Left lung (tissue), 10 donors: ENCODE measurements around the gene CORO7. TPM values are rescaled to one million over a fixed set of nuclear protein-coding genes. Genes with fewer than 3 reads are reported as not detected.

Experiments used
- ATAC-seq: fragments of 200-7000 bp; cut with Tn5 transposase; one replicate; pipeline ENCODE4 v1.9.1; 2020; ENCODE audit warnings: moderate library complexity
- DNase-seq, 4 donors: peaks; one replicate each; pipeline ENCODE4 v3.0.0-alpha.2; 2013 to 2020
- H3K27ac ChIP-seq, 2 donors: fragments of 200-600 bp; sonication (generic) in 1 of 2; one replicate each; pipeline versions ENCODE4 v1.5.0 to v1.8.0; 2020 to 2021
- H3K27me3 ChIP-seq, 2 donors: fragments of 200-600 bp; sonication (generic) in 1 of 2; one replicate each; pipeline versions ENCODE4 v1.5.0 to v1.8.0; 2020 to 2021
- H3K36me3 ChIP-seq, 2 donors: fragments of 200-600 bp; sonication (generic) in 1 of 2; one replicate each; pipeline versions ENCODE4 v1.5.0 to v1.8.0; 2020 to 2021
- H3K4me1 ChIP-seq, 2 donors: fragments of 200-600 bp; one replicate each; pipeline ENCODE4 v1.8.0; 2021
- H3K4me3 ChIP-seq, 2 donors: fragments of 200-600 bp; sonication (generic) in 1 of 2; one replicate each; pipeline versions ENCODE4 v1.5.0 to v1.8.0; 2020 to 2021; ENCODE audit warnings: mild to moderate bottlenecking in 1 of 2
- H3K9me3 ChIP-seq, 2 donors: fragments of 200-600 bp; sonication (generic) in 1 of 2; one replicate each; pipeline versions ENCODE4 v1.5.0 to v1.8.0; 2020 to 2021
- intact Hi-C, 2 donors: fragments of 100-400 bp; cut with DNase I; formaldehyde crosslinking; loops; one replicate each; pipeline versions ENCODE4 v1.11.2 to v1.14.2; 2022
- polyA plus RNA-seq, 6 donors: library from polyadenylated mRNA; unstranded; fragments of 120-200 nt; gene quantifications; one replicate each; pipeline ENCODE4 v1.2.1, GENCODE V29; 2013; ENCODE audit not compliant: insufficient read length in 6 of 6
- total RNA-seq, 2 donors: library from RNA; stranded (reverse); fragmentation: NEBNext Ultra II Directional; extraction: Animal tissue kit (Norgen Biotek cat#: 25700); gene quantifications; one replicate each; pipeline ENCODE4 v1.2.1, GENCODE V29; 2021
- TF ChIP-seq, protein P1 (sequence below), 2 donors: fragments of 200-600 bp; sonication (generic) in 1 of 2; IDR thresholded peaks; one replicate each; pipeline versions ENCODE4 v1.5.0 to v1.8.0; 2021; ENCODE audit warnings: antibody characterized with exemption in 2 of 2
- donor health status: DM: no; HTN: yes; CAD: no.
- donor health status: DM: no; HTN: no; CAD: no.

CORO7 gene
- total and polyA plus RNA-seq, 8 donors, result 15.7 to 81.7 (median 21.6) TPM

DNA sequence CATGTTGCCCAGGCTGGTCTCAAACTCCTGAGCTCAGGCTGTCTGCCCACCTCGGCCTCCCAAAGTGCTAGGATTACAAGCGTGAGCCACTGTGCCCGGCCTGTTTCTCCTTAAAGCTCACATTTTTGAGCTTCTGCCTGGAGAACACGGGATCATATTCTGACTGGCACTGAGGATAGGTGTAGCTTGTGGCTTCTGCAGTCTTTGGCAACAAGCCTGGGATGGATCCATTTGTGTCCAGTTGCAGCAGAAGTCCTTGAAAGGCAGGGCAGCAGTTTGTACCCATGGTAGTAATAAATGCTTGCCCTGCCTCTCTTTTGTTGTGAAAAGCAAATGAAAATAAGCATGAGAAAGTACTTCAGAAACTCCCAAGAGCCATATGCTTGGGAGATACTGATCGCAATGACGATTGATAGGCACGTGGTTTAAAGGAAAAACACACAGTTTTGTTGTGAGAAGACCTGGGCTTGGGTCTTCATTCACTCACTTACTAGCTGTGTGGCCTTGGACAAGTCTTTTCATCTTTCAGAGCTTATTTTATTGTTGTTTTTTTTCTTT is 3.1 kb upstream of the CORO7 start:
- Histone ChIP-seq H3K27me3 (no peaks in the 10 kb centered on the region), H3K4me3 (no peak overlapping the region), H3K9me3 (no peaks in the 10 kb centered on the region), H3K36me3 (no peaks in the 10 kb centered on the region), H3K27ac (no peak overlapping the region), H3K4me1 (peaks cover 7 to 22% of the 10 kb centered on the region in 2 donors)
- ATAC-seq (no peak), DNase-seq (no peak)
- intact Hi-C loops, result no loop called here
- TF ChIP-seq, protein P1, sequence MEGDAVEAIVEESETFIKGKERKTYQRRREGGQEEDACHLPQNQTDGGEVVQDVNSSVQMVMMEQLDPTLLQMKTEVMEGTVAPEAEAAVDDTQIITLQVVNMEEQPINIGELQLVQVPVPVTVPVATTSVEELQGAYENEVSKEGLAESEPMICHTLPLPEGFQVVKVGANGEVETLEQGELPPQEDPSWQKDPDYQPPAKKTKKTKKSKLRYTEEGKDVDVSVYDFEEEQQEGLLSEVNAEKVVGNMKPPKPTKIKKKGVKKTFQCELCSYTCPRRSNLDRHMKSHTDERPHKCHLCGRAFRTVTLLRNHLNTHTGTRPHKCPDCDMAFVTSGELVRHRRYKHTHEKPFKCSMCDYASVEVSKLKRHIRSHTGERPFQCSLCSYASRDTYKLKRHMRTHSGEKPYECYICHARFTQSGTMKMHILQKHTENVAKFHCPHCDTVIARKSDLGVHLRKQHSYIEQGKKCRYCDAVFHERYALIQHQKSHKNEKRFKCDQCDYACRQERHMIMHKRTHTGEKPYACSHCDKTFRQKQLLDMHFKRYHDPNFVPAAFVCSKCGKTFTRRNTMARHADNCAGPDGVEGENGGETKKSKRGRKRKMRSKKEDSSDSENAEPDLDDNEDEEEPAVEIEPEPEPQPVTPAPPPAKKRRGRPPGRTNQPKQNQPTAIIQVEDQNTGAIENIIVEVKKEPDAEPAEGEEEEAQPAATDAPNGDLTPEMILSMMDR (IDR thresholded peaks at IDR 0.05), result no peak

- ATAC-seq, result peak; percentile 33
- Histone ChIP-seq H3K36me3 (peaks cover 0 to 27% of the 10 kb centered on the region in 2 donors), H3K4me3 (peak overlapping the region; percentile 71 to 99), H3K27me3 (no peaks in the 10 kb centered on the region), H3K27ac (peak overlapping the region; percentile 83 to 97), H3K4me1 (peaks cover 14 to 52% of the 10 kb centered on the region in 2 donors), H3K9me3 (no peaks in the 10 kb centered on the region)
- DNase-seq, result peak in 3 of 4 donors; percentile 37 to 91 (median 66)
- TF ChIP-seq, protein P1 (IDR thresholded peaks at IDR 0.05), result no peak
- intact Hi-C loops, result no loop called here
Observed at GRCh38 chr16:4415538-4416199, 727 bp downstream of the CORO7 start.

GRCh38 chr16:4414187-4414917 is 2.0 kb downstream of the CORO7 start:
- intact Hi-C loops, result no loop called here

GRCh38 chr16:4412854-4413253 is 3.5 kb downstream of the CORO7 start:
- no peaks in the 10 kb centered on the region for H3K27me3 ChIP-seq
- no peaks in the 10 kb centered on the region for H3K9me3 ChIP-seq
- H3K36me3 ChIP-seq, result peaks cover 0 to 54% of the 10 kb centered on the region in 2 donors
- peaks cover 18 to 63% of the 10 kb centered on the region in 2 donors for H3K4me1 ChIP-seq
- ATAC-seq (no peak), DNase-seq (no peak)
- TF ChIP-seq, protein P1 (IDR thresholded peaks at IDR 0.05), result no peak
- no peak overlapping the region for H3K4me3 ChIP-seq
- H3K27ac ChIP-seq, result no peak overlapping the region
- intact Hi-C loops, result no loop called here

More at GRCh38 chr16:4414187-4414917, 2.0 kb downstream of the CORO7 start:
- ATAC-seq (no peak), DNase-seq (no peak)
- H3K4me3 ChIP-seq, result peak overlapping the region in 1 of 2 donors; percentile 99
- H3K36me3 ChIP-seq, result peaks cover 0 to 39% of the 10 kb centered on the region in 2 donors
- peaks cover 14 to 53% of the 10 kb centered on the region in 2 donors for H3K4me1 ChIP-seq
- H3K27ac ChIP-seq, result peak overlapping the region in 1 of 2 donors; percentile 97
- no peaks in the 10 kb centered on the region for H3K9me3 ChIP-seq
- no peaks in the 10 kb centered on the region for H3K27me3 ChIP-seq
- TF ChIP-seq, protein P1 (IDR thresholded peaks at IDR 0.05), result no peak

GRCh38 chr16:4412159-4412558 is 4.2 kb downstream of the CORO7 start:
- H3K4me1 ChIP-seq, result peaks cover 18 to 61% of the 10 kb centered on the region in 2 donors
- no peak overlapping the region for H3K27ac ChIP-seq

More at GRCh38 chr16:4412159-4412558, 4.2 kb downstream of the CORO7 start:
- no peak for ATAC-seq
- intact Hi-C loops, result no loop called here
- DNase-seq, result no peak
- Histone ChIP-seq H3K9me3 (no peaks in the 10 kb centered on the region), H3K4me3 (no peak overlapping the region), H3K27me3 (no peaks in the 10 kb centered on the region), H3K36me3 (peaks cover 0 to 61% of the 10 kb centered on the region in 2 donors)
- TF ChIP-seq, protein P1 (IDR thresholded peaks at IDR 0.05), result no peak
